Measurements from ENCODE around the gene RNF115.

- TF ChIP-seq CTCF (IDR thresholded peaks at IDR 0.05; ENCODE audit: borderline replicate concordance, extremely low read depth, low read length, poor library complexity, severe bottlenecking) (no peak), EZH2 (IDR thresholded peaks at IDR 0.05; ENCODE audit: borderline replicate concordance, low read depth, low read length, severe bottlenecking) (no peak)
These were observed 131.0 kb downstream of the RNF115 start for GRCh38 chr1:145692785-145693443.

Measured in DND-41 (cell line).